Left colon (tissue), 2 donors: ENCODE measurements around the gene CDC14A. TPM values are rescaled to one million over a fixed set of nuclear protein-coding genes. Genes with fewer than 3 reads are reported as not detected.

Experiments used
- ATAC-seq: fragments of 200-7000 bp; cut with Tn5 transposase; one replicate; pipeline ENCODE4 v1.9.1; 2020; ENCODE audit warnings: mild to moderate bottlenecking, moderate library complexity
- DNase-seq, 2 donors: peaks; one replicate each; pipeline ENCODE4 v3.0.0-alpha.2; 2020
- intact Hi-C, 2 donors: fragments of 100-400 bp; cut with DNase I in 1 of 2; cut with micrococcal nuclease in 1 of 2; formaldehyde crosslinking; loops; one replicate each; pipeline versions ENCODE4 v1.11.2 to v1.14.0; 2022; cut with DNase I, micrococcal nuclease
- total RNA-seq, 2 donors: library from RNA; stranded (reverse); fragmentation: NEBNext Ultra II Directional; extraction: Animal tissue kit (Norgen Biotek cat#: 25700); gene quantifications; one replicate each; pipeline ENCODE4 v1.2.1, GENCODE V29; 2021
- donor health status: DM: no; HTN: no; CAD: no.
- donor health status: DM: yes; HTN: yes; CAD: no.

Gene CDC14A
- total RNA-seq, 2 donors from 2014 or later, result 19.1 to 23.9 TPM

DNA sequence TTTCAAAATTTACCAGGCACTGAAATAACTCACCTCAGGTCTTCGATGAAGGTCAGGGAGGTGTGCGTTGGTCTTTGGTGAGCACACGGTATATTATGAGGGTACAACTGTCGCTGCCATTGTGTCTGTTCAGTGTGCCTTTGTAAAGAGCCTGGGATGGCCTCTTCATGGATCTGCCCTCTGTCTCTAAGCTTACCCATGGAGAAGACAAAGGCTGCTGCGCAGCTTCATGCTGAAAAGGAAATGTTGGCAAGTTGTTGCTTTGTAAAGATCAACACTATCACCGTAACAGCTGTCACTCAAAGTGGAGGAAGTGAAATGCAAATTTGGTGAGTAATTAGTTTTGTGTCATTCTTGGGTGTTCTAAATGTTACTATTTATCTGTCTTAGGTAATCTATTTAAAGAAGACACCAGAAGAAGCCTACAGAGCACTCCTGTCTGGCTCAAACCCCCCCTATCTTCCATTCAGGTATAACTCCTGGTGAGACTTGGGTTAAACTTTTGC is 71.6 kb downstream of the CDC14A start:
- intact Hi-C loops, result no loop called here

DNA sequence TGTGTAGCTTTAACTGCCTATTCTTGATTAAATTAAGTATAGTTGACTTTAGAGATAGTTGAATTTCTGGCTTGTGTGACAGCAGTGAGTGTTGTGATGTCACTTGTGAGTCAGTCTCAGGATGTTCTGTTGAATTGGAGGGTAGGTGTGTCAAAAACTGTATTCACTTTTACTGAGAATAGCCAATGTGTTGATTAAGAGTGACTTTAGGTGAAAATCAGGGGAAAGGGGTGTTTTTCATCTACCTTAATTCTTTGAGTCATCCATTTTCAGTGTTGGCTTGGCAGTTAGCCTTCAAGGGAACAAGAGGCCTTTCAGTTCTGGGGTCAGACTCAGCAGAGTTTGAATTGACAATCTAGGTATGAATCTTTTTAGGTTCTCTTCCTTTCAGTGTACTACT is 75.9 kb downstream of the CDC14A start:
- ATAC-seq (no peak), DNase-seq (no peak)
- intact Hi-C loops, result no loop called here

More for the DNA sequence above, 71.6 kb downstream of the CDC14A start:
- DNase-seq (no peak), ATAC-seq (peak; percentile 60)

DNA sequence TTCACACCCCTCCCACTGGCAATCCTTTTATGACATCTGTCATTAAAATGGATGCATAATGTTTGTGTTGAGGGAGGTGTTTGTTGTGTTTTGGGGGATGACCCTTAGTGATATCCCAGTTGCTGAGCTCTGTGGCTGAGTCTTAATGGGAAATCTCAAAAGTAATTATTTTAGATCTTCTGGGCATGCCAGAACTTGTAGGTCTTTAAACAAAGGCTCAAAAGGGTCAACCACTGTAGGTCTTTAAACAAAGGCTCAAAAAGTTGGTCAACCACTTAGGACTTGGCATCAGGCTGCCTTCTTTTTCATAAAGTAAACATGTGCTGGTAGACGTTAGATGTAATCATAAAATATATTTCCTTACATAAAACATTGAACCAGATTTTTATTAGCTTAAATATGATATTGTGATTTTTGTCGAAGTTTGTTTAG is 78.0 kb downstream of the CDC14A start:
- peak; percentile 65 for ATAC-seq
- DNase-seq, result no peak
- intact Hi-C loops, result no loop called here

DNA sequence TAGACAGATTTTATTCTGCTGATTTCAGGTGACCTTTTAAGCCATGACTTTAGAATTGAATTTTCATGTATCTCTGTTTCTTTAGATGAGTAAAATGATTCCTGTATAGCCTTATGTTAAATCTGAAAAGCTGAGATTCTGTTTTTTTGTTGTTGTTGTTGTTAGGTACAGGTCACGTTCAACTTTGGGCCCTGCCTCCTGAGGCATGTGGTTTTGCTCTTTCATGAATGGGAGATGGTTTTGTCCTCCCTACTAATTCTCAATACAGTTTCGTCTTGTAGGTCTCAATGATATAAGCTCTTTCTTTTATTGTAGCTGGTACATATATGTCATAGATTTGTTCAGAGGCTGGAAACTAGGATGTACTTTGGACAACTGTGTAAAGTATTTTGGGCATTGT is 79.6 kb downstream of the CDC14A start:
- intact Hi-C loops, result no loop called here
- peak; percentile 19 for ATAC-seq
- no peak for DNase-seq

DNA sequence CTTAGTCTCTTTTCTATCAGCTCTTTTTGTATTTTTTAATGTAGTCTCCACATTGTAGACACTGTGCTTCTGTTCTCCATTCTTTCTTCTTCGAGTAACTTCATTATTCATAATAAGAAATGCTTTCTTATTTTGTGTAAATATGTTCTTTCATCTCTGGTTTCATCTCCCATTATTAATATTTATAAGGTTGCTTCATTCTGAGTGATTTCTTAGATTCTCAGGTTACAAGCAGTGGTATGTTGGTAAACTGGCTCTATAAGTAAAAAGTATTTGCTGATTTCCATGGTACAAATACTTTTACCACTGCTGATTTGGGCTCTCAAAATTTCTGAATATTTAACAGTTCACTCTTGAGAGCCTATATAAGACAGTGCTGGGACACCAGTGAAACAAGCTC is 81.3 kb downstream of the CDC14A start:
- no peak for DNase-seq
- no peak for ATAC-seq
- intact Hi-C loops, result no loop called here

DNA sequence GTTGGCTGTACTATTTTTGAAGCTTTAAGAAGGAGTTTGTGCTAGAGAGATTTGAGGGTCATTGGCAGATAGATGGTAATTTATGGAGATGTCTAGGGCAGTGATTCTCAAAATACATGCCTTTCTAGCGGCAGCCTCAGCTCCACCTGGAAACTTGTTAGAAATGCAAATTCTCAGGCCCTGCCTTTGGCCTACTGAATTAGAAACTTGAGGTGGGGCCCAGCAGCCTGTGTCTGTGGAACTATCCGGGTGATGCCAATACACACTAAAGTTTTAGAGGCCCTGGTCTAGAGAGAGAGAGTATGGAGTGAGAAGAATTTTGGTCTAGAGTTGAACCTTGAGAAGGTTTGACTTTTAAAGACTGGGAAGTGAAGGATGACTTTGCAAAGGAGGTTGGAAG is 82.5 kb downstream of the CDC14A start:
- intact Hi-C loops, result no loop called here
- no peak for ATAC-seq
- DNase-seq, result no peak

DNA sequence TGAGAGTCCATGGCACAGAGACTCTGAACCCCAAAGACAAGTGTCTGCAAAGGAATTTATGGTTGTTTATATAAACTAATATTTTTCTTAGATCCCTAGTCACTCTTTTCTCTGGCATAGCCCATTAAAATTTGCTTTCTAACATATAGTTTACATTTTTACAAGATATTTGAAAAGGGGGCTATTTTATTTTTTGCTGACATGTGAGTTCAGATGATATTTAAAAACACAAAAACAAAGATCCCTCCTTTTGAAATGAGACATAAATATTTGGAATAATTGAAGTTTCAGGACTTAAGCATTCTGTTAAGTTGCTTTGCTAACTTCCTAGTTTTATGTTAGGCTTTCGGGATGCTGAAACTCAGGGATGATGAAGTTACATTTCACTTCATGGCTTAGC is 86.1 kb downstream of the CDC14A start:
- ATAC-seq (no peak), DNase-seq (no peak)
- intact Hi-C loops, result no loop called here

DNA sequence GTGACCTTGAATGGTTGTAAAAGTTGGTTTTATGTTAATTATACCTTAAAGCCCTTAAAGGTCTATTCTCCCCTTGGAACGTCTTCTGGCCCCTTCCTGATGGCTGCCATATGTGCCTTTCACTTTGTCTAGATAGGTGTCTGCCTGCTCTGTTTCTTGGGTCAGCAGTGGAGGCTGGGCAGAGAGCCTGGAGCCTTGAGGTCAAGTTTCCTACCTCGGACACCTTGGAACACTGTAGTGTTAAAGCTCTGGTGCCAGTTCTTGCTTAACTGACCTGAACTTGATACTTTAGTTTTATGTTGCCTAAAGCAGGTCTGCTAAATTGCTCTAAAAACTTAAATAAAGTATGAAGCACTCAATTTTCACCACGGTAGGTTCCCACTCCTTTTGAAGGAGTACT is 86.5 kb downstream of the CDC14A start:
- DNase-seq, result no peak
- ATAC-seq, result no peak
- intact Hi-C loops, result no loop called here

DNA sequence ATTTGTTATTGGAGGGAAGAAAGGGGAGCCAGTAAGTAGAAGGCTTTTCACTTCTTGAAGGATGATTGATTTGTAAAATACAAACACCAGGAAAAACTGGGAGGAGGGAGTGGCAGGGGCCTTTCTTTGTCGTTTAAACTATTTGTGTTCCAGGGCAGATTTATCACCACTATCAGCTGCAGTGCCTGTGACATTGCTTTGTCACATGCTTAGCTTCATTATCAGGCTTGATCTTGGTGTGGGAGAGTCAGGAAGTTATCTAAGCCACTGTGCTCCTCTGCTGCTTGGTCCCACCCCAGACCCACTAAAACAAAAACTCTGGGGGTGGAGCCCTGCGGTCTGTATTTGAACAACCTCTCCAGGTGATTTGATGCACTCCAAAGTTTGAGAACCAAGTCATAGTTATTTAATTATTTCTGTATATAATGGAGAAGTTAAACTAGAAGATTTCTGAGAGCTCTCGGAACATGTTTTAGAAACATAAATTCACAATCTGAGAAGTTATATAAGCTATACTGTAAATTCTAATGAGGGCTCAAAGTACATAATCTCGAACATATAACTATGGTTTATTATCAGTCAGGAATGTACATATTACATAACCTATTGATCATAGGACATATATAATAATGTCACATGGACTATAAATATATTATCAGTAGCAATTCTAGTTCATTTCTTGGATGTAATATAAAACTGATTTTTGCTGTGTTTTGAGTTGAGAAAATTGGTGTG is 87.9 kb downstream of the CDC14A start:
- ATAC-seq (peak; percentile 99), DNase-seq (peak; percentile 57 to 64)
- intact Hi-C loops, result loop anchor here in 1 of 2 donors (10.0 kb wide), 1 partner anchor 145 kb away; no protein-coding TSS in a partner anchor

DNA sequence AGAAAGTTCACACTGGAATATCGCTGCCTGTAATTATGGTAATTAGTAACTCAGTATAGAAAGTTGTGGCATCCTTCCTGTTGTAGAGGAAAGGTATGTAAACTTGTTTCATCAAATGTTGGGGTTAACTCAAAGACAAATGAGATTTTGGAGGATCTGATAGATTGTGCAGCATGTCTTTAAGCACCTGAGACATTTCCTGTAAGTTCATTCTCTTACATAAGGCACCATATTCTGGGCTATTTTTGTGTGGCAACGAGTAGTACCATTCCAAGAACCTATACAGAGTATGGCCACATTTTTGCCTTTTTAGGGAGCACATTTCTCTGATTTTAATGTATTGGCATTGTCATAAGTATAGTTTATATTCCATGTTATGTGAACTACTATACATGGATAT is 88.8 kb downstream of the CDC14A start:
- DNase-seq (no peak), ATAC-seq (no peak)
- intact Hi-C loops, result loop anchor here in 1 of 2 donors (10.0 kb wide), 1 partner anchor 146 kb away; no protein-coding TSS in a partner anchor

DNA sequence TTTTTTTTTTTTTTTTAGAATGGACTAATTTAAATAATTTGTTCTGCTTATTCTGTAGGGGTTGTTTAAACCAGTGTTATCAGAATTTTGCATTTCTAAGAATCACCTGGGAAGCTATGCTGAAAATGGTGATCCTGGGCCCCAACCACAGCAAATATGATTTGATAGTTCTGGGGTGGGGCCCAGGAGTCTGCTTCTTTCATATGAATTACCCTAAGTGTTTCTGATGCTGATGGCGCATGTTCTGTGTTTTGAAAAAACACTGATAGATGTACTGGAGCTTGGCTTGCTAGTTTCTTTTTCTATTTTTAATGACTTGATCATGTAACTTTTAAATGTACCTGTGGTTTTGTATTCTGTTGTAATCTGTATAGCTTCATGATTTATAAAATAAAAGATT is 89.3 kb downstream of the CDC14A start:
- no peak for ATAC-seq
- intact Hi-C loops, result loop anchor here in 1 of 2 donors (10.0 kb wide), 1 partner anchor 147 kb away; no protein-coding TSS in a partner anchor
- no peak for DNase-seq

DNA sequence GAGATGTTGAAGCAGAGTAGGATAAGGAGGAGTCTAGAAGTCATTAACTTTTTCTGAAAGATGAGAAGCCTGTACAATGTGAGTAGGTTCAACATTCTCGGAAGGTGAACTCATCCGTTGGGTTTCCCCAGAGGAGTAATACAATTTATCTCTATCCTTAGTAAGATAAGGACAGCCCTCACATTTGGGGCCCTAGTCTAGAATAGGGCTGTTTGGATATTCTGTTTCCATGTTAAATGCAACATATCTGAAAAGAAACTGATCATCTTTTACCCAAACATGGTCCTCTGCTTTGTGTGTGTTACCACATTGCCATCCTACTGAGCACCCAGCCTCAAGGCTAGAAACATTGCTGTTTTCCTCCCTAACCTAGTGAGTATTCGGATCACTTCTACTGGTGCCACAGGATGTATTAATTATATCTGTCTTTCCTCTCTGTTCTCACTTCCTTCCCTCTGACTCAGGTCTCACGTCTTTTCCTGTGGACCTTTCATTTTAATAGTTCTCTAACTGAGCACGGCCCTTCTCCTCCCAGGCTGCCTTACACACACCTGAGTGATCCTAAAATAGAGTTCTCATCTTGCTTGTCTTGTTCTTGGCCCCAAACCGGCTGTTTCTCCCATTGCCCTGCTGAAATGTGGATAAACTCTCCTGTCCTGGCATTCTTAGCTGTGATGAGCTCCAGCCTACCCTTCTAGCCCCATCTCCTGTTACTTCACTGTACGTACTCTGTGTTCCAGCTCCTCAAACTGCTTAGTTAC is 91.7 kb downstream of the CDC14A start:
- ATAC-seq (no peak), DNase-seq (no peak)
- intact Hi-C loops, result loop anchor here in 1 of 2 donors (10.0 kb wide), 1 partner anchor 149 kb away; no protein-coding TSS in a partner anchor

DNA sequence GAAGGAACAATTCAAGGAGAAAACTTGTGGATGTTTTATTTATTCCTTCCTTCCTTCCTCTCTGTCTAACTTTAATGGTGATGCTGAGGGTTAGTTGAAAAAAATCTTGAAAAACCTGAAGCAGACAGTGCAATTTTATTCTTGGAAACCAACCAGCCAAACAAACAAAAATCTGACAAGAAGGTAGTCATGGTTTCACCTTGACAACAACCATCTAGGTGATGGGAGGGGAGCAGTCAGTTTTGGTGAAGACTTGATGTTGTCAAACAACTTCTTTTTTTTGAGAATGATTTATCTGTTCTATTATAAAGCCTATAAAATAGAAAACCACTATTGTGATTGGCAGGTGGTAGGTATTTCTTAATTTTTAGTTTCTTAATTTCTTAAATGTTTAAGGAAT is 93.3 kb downstream of the CDC14A start:
- DNase-seq (no peak), ATAC-seq (no peak)

DNA sequence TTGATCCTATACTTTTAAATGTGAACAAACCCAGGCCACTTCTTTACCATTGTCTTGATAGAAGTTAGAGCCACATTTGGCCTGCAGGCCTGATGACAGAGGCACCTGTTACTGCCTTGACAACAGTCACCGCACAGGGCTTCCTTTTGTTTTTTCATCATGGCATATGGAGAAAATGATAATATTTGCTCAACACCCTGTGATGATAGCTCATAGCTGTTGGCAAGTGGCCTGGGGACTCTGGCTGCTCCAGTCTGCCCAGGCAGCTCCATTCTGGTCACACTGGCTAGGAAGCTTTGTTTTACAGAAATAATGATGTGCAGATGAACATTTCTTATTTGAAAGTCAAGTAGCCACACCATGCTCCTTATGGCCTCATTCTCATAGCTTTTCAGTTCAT is 96.1 kb downstream of the CDC14A start:
- intact Hi-C loops, result loop anchor here in 1 of 2 donors (10.0 kb wide), 1 partner anchor 154 kb away; no protein-coding TSS in a partner anchor
- ATAC-seq (peak; percentile 78), DNase-seq (peak in 1 of 2 donors; percentile 28)

More for the DNA sequence above, 93.3 kb downstream of the CDC14A start:
- intact Hi-C loops, result loop anchor here in 1 of 2 donors (10.0 kb wide), 1 partner anchor 151 kb away; no protein-coding TSS in a partner anchor

DNA sequence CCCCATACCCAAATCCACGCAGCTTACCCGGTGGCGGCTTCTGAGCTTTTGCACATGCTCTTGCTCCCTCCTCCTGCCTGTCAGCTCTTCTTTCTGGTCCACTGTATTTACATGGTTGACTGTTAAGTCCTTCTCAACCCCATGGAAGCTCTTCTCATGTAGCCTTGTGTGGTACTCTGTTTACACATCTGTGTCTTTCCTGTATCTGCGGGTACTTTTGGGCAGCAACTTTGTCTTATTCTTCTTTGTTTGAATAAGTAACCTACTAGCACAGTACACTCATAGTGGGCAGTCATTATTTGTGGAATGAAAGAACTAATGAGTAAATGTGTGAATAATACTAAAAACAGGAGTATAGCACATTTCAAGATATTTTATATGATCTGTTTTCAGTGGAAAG is 97.2 kb downstream of the CDC14A start:
- DNase-seq, result no peak
- intact Hi-C loops, result loop anchor here in 1 of 2 donors (10.0 kb wide), 1 partner anchor 155 kb away; no protein-coding TSS in a partner anchor
- no peak for ATAC-seq

DNA sequence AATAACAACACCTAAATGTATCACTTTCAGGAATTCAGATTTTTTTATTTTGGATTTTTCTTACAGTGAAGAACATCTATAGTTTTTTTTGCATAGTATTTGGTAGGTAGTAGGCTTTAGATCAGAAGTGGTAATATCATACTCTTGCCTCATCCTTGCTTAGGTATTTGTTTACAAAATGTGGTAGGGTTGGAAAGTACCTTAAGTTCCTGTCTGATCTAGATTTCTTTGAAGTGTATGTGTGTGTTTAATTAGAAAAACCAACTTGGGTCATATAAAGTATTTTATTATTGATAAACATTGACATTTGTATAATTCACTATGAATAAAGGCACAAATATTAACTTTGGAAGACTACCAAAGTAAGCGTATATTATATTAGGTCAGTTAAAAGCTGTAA is 100.3 kb downstream of the CDC14A start:
- DNase-seq, result no peak
- intact Hi-C loops, result no loop called here

DNA sequence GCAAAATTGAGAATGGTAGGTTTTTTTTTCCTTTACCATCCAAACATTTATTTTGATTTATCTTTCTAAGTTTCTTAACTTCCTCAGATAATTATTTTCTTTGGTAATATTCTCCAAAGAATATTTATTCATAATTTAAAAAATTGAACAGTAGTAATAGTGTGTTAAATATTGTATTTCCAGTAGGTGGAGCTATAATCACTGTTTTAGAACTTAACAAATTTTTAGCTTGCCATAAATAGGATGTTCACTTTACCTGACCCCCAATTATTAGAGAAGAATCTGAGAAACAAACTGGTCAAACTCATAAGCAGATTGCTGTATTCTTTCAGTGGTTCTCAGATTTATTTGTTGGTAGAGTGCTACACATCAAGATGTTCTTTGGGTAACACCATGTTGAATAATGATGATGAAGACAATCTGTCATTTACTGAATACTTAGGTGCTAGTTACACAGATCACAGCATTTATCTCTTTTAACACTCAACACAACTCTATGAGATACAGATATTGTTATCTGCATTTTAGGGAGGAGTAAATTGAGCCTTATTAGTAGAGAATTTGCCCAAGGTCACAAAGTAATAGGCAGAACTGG is 103.3 kb downstream of the CDC14A start:
- intact Hi-C loops, result loop anchor here in 1 of 2 donors (5.0 kb wide), 1 partner anchor 412 kb away; no protein-coding TSS in a partner anchor
- DNase-seq, result no peak

More for the DNA sequence above, 100.3 kb downstream of the CDC14A start:
- ATAC-seq, result peak; percentile 72

DNA sequence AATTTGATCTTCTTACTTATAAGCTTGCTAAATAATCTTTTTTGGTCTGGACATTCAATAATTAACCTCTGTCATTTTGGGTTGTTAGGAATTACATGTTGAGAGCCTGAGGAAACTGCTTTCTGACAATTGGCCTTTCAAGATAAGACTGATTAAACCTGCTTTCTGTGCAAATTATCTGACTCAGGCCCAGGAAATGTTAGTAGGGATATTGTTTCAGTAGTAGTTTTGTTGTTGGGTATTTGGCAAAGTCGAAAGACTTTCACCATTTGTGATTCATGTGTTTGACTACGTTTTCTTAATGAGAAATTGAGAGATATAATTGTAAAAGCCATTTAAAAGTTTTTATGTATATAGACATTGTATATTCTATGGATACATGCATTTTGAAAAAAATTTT is 104.6 kb downstream of the CDC14A start:
- no peak for ATAC-seq
- DNase-seq, result no peak
- intact Hi-C loops, result loop anchor here in 1 of 2 donors (5.0 kb wide), 1 partner anchor 410 kb away; no protein-coding TSS in a partner anchor

More for the DNA sequence above, 103.3 kb downstream of the CDC14A start:
- no peak for ATAC-seq

DNA sequence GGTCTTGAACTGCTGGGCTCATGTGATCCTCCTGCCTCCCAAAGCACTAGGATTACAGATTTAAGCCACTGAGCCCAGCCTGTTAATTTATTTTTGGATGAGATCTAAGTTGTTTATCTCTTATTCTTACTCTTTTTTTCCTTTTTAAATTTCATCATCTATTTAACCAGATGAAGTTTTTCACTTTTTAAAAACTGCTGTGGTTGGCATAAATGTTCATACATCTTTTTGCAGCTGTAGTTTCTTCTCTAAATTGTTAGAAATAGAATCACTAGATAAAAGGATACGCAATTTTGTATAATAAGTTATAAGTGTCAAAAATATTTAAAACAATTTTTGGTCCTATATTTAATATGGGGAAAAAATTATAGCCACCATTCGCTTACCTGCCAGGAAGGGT is 105.4 kb downstream of the CDC14A start:
- ATAC-seq, result no peak
- no peak for DNase-seq
- intact Hi-C loops, result loop anchor here in 1 of 2 donors (5.0 kb wide), 1 partner anchor 410 kb away; no protein-coding TSS in a partner anchor
